Thyroid gland (tissue), 4 donors: ENCODE results near the gene COMT. TPM values are rescaled to one million over a fixed set of nuclear protein-coding genes. Genes with fewer than 3 reads are reported as not detected.
"Not testable (repeated sequence)": the region's sequence is repeated elsewhere in the genome, so short reads cannot be mapped to it uniquely, and the experiment has no call there.

Experiments used
- DNase-seq, 2 donors: peaks; one replicate each; pipeline ENCODE4 v3.0.0-alpha.2; 2019
- H3K27ac ChIP-seq, 3 donors: fragments of 200-600 bp; sonication (generic); 1 replicate in 2 of 3; 2 replicates in 1 of 3; pipeline ENCODE4 v1.5.1; 2016 to 2019; ENCODE audit warnings: mild to moderate bottlenecking in 1 of 3, moderate library complexity in 1 of 3
- H3K27me3 ChIP-seq: fragments of 200-600 bp; sonication (generic); one replicate; pipeline ENCODE4 v1.5.1; 2019
- H3K36me3 ChIP-seq, 2 donors: fragments of 200-600 bp; sonication (generic); one replicate each; pipeline ENCODE4 v1.5.1; 2016 to 2019
- H3K4me1 ChIP-seq, 2 donors: fragments of 200-600 bp; sonication (generic); one replicate each; pipeline ENCODE4 v1.5.1; 2017 to 2019
- H3K4me3 ChIP-seq, 3 donors: fragments of 200-600 bp; sonication (generic); replicated peaks in 1 of 3; 1 replicate in 2 of 3; 2 replicates in 1 of 3; pipeline ENCODE4 v1.5.1; 2016; ENCODE audit warnings: mild to moderate bottlenecking in 1 of 3
- H3K9me3 ChIP-seq: fragments of 200-600 bp; sonication (generic); one replicate; pipeline ENCODE4 v1.5.1; 2017
- POLR2A ChIP-seq, 2 donors: fragments of 450-650 bp; IDR thresholded peaks; one replicate each; pipeline ENCODE4 v1.6.1; 2017; ENCODE audit warnings: antibody characterized with exemption in 2 of 2, mild to moderate bottlenecking in 2 of 2, moderate library complexity in 1 of 2
- WGBS, 2 donors: methylation state at CpG; one replicate each; pipeline ENCODE4 v1.1.5; 2017; 5-methylcytosine and 5-hydroxymethylcytosine counted together
- intact Hi-C: fragments of 100-400 bp; cut with DNase I; formaldehyde crosslinking; loops from one replicate; pipeline ENCODE4 v1.15.1; 2023
- total RNA-seq, 4 donors: library from RNA; depleted of rRNA; stranded (reverse); fragments of >200 nt; gene quantifications; one replicate each; pipeline ENCODE4 v1.2.3, GENCODE V29; 2016
- TF ChIP-seq, protein P1 (sequence below), 6 experiments: fragments of 200-600 bp in 3 of 6; fragments of 450-650 bp in 3 of 6; sonication (generic) in 3 of 6; IDR thresholded peaks; one replicate each; pipeline ENCODE4 v1.5.1; 2016 to 2019; ENCODE audit warnings: antibody characterized with exemption in 6 of 6, mild to moderate bottlenecking in 2 of 6, inconsistent platforms in 1 of 6, moderate library complexity in 1 of 6

Gene COMT
- total RNA-seq, 4 donors from 2014 or later = 92.6 to 216 (median 138) TPM

DNA sequence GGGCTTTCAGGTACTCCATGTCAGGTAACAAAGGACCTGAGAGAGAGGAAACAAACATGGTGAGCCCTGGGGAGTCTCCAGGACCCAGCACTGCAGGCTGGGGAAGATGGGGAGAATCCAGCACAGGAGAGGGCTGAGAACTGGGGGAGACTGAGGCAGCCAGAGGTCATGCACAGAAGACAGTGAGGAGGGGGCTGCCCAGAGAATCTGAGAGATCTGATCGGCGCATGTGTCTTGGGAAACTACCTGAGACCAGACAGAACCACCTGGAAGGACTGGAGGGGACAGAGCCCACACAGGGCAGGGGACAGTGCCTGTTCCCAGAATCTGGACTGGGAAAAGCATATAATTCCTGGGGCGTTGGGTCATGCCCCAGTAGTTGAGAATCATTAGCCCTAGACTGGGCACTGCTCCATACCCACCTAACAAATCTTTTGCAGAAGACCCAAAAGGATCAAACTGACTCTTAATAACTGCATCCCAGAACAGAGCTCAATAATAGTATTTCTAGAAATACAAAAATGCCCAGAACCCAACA, 20.0 kb upstream of the COMT start:
- intact Hi-C loops = no loop called here
- TF ChIP-seq, protein P1, sequence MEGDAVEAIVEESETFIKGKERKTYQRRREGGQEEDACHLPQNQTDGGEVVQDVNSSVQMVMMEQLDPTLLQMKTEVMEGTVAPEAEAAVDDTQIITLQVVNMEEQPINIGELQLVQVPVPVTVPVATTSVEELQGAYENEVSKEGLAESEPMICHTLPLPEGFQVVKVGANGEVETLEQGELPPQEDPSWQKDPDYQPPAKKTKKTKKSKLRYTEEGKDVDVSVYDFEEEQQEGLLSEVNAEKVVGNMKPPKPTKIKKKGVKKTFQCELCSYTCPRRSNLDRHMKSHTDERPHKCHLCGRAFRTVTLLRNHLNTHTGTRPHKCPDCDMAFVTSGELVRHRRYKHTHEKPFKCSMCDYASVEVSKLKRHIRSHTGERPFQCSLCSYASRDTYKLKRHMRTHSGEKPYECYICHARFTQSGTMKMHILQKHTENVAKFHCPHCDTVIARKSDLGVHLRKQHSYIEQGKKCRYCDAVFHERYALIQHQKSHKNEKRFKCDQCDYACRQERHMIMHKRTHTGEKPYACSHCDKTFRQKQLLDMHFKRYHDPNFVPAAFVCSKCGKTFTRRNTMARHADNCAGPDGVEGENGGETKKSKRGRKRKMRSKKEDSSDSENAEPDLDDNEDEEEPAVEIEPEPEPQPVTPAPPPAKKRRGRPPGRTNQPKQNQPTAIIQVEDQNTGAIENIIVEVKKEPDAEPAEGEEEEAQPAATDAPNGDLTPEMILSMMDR (IDR thresholded peaks at IDR 0.05) = no peak
- no peak for TF ChIP-seq POLR2A (IDR thresholded peaks at IDR 0.05)
- no peak overlapping the region for H3K4me3 ChIP-seq
- H3K4me1 ChIP-seq = no peaks in the 10 kb centered on the region
- DNase-seq = no peak
- no peaks in the 10 kb centered on the region for H3K9me3 ChIP-seq
- H3K27me3 ChIP-seq = no peaks in the 10 kb centered on the region
- WGBS, 2 donors = 67 to 77% methylated on average over 3 of the region's 3 CpGs
- peaks cover 17 to 19% of the 10 kb centered on the region in 2 donors for H3K36me3 ChIP-seq
- H3K27ac ChIP-seq = no peak overlapping the region

DNA sequence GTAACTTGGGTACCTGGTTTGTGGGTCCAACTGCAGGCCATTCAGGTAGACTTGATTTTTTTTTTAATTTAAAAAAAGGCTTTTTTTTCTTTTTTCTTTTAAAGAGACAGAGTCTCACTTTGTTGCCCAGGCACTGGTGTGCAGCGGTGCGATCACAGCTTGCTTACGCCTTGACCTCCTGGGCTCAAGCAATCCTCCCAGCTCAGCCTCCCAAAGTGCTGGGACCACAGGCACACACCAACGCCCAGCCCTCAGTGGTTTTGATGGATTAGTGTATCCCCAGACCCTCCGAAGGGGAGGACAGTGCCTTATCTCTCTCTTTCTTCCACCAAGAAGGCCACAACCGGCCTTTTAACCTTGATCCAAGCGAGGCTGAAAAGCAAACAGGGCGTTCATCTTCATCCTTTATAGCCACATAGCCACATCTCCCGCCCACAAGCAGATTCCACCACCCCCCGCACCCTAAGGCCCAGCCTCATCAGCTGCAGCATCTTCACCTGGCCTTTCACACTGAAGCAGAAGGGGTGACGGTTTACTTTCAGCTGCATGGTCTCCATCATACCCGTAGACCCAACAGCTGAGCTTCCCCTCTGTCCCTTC, 17.6 kb upstream of the COMT start:
- no peak overlapping the region for H3K27ac ChIP-seq
- no peaks in the 10 kb centered on the region for H3K36me3 ChIP-seq
- H3K9me3 ChIP-seq = no peaks in the 10 kb centered on the region
- H3K27me3 ChIP-seq = no peaks in the 10 kb centered on the region
- intact Hi-C loops = no loop called here
- no peaks in the 10 kb centered on the region for H3K4me1 ChIP-seq
- 89 to 90% methylated on average over 12 of the region's 12 CpGs for WGBS, 2 donors
- no peak overlapping the region for H3K4me3 ChIP-seq
- no peak for DNase-seq
- TF ChIP-seq POLR2A (IDR thresholded peaks at IDR 0.05) = no peak
- TF ChIP-seq, protein P1 (IDR thresholded peaks at IDR 0.05) = no peak

DNA sequence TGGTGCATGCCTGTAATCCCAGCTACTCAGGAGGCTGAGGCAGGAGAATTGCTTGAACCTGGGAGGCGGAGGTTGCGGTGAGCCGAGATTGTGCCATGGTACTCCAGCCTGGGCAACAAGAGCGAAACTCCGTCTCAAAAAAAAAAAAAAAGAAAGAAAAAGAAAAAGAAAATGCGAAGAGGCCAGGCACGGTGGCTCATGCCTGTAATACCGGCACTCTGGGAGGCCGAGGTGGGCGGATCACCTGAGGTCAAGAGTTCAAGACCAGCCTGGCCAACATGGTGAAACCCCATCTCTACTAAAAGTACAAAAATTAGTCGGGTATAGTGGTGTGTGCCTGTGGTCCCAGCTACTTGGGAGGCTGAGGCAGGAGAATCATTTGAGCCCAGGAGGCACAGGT, 15.5 kb upstream of the COMT start:
- H3K27me3 ChIP-seq, DNase-seq, H3K27ac ChIP-seq, H3K36me3 ChIP-seq, H3K4me1 ChIP-seq, H3K4me3 ChIP-seq, intact Hi-C loops, H3K9me3 ChIP-seq: not testable (repeated sequence)
- WGBS, 2 donors = 87% methylated on average over 11 of the region's 11 CpGs

DNA sequence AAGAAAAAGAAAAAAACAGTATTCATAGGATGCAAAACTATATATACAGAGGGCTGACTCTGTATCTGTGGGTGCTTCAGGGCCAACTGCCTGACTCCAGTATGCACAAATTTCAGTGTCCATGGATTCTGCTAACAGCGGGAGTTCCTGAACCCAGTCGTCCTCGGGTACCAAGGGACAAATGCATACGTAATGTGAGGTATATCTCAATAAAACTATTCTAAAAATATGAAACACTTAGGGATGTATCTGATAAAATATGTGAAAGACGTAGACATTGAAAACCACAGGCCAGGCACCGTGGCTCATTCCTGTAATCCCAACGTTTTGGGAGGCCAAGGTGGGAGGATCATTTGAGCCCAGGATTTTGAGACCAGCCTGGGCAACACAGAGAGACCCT, 13.9 kb upstream of the COMT start:
- TF ChIP-seq POLR2A (IDR thresholded peaks at IDR 0.05) = no peak
- TF ChIP-seq, protein P1 (IDR thresholded peaks at IDR 0.05) = no peak
- Histone ChIP-seq H3K4me3 (no peak overlapping the region), H3K36me3 (no peaks in the 10 kb centered on the region), H3K27me3 (no peaks in the 10 kb centered on the region), H3K9me3 (no peaks in the 10 kb centered on the region), H3K4me1 (no peaks in the 10 kb centered on the region), H3K27ac (no peak overlapping the region)
- WGBS, 2 donors = 87 to 91% methylated on average over 7 of the region's 7 CpGs
- DNase-seq = no peak
- intact Hi-C loops = no loop called here

DNA sequence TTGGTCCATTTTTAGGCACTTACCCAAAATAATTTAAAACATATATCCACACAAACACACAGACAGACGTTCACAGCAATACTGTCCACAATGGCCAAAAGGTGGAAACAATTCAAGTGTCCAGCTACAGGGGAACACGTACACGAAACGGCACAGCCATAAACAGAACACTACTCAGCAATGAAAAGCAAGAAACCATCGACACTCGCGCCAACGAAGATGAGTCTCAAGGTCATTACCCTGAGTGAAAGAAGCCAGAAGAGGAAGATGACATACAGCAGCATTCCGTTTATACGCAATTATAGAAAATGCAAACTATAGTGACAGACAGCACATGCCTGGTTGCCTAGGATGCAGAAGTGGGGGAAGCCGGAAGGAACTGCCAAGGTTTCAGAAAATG, 13.4 kb upstream of the COMT start:
- H3K4me3 ChIP-seq = no peak overlapping the region
- intact Hi-C loops = no loop called here
- no peaks in the 10 kb centered on the region for H3K4me1 ChIP-seq
- TF ChIP-seq, protein P1 (IDR thresholded peaks at IDR 0.05) = no peak
- no peak for TF ChIP-seq POLR2A (IDR thresholded peaks at IDR 0.05)
- H3K9me3 ChIP-seq = no peaks in the 10 kb centered on the region
- WGBS, 2 donors = 91% methylated on average over 11 of the region's 11 CpGs
- H3K27me3 ChIP-seq = no peaks in the 10 kb centered on the region
- DNase-seq = no peak
- H3K27ac ChIP-seq = no peak overlapping the region
- no peaks in the 10 kb centered on the region for H3K36me3 ChIP-seq
